ENCODE results near the gene RAD1. TPM values are rescaled to one million over a fixed set of nuclear protein-coding genes. Genes with fewer than 3 reads are reported as not detected.

Gene RAD1
- total RNA-seq, 2 experiments from 2014 or later = 27.6 to 30.6 TPM

DNA sequence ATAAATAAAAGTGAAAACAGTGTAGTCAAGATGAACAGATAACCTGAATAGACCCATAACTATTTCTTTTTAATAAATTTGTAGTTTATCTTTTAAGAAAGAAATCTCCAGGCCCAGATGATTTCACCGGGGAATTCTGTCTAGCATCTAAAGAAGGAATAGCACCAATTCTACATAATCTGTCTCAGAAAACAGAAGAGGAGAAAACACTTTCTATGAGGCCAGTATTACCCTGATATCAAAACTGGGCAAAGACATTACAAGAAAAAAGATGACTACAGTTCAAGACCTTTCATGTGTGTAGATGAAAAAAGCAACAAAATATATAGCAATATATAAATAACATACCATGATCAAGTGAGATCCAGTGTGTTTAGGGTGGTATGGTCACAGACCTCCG is 44.9 kb downstream of the RAD1 start:
- Mint-ChIP-seq H3K27me3 (peaks cover 2% of the 10 kb centered on the region), H3K27ac (no peak overlapping the region), H3K4me3 (no peak overlapping the region), H3K36me3 (no peaks in the 10 kb centered on the region), H3K9me3 (peaks cover under 1% of the 10 kb centered on the region), H3K4me1 (no peaks in the 10 kb centered on the region)
- DNase-seq = no peak
- no peak for ATAC-seq (ENCODE audit: low read depth)
- POLR2A ChIA-PET = no interaction called here

DNA sequence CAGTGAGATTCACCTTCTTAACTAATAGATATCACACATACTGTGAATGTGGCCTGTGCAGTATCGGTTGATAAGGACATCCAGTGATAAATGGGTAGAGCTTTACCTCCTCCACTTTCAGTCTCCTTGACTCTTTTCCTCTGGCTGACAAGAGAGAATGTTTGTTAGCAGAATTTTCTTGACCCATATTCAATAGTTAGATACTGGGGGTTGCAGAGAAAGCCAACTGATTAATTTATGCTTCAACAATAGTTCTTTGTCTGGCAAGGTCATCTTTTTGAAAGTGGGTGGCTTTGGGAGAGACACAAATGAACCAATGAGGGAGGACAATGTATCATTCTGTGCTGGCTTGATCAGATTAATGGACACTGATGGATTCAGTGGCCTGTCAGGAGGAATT is 46.0 kb downstream of the RAD1 start:
- Mint-ChIP-seq H3K27me3 (no peaks in the 10 kb centered on the region), H3K36me3 (no peaks in the 10 kb centered on the region), H3K4me1 (no peaks in the 10 kb centered on the region), H3K9me3 (no peaks in the 10 kb centered on the region), H3K27ac (no peak overlapping the region), H3K4me3 (no peak overlapping the region)
- POLR2A ChIA-PET = no interaction called here
- DNase-seq (no peak), ATAC-seq (ENCODE audit: low read depth) (no peak)

DNA sequence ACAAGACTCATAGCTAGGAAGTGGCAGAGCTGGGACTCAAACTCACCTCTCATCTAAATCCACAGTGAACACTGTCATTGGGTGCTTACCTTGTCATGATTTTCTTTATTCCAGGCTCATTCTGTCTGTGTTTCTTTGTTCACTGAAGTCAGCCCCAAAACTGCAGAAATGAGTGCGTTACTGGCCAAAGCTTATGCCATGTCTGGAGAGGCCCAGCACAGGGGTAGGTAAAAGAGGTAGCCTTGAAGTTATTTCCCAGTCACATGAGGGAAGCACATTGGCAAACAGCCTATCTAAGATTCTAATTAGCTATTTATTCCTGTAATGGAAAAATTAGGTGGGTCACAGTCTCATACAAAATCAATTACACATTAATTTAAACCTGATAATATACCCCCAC is 46.5 kb downstream of the RAD1 start:
- ATAC-seq (ENCODE audit: low read depth) (no peak), DNase-seq (no peak)
- H3K36me3 Mint-ChIP-seq = no peaks in the 10 kb centered on the region
- no peaks in the 10 kb centered on the region for H3K27me3 Mint-ChIP-seq
- H3K4me1 Mint-ChIP-seq = no peaks in the 10 kb centered on the region
- H3K4me3 Mint-ChIP-seq = no peak overlapping the region
- H3K9me3 Mint-ChIP-seq = no peaks in the 10 kb centered on the region
- POLR2A ChIA-PET = no interaction called here
- no peak overlapping the region for H3K27ac Mint-ChIP-seq

DNA sequence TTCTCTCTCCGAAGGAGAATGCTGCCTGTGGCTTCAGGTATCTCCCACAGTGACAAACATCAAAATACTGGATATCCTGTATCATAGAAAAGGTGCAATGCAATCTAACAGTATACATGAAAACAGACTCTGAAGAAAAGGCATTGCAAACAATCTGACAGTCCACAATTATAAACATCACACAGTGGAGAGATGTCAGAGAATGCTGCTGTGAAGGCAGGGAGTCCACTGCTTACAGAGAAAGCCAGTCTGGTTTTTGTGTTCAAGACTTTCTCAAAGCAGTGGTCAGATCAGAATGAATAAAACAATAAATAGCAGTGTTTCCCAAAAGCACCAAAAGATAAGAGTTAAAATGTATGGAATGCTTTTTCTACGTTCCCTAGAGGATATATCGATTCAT is 47.6 kb downstream of the RAD1 start:
- DNase-seq = no peak
- POLR2A ChIA-PET = no interaction called here
- H3K27ac Mint-ChIP-seq = no peak overlapping the region
- H3K4me1 Mint-ChIP-seq = no peaks in the 10 kb centered on the region
- H3K36me3 Mint-ChIP-seq = no peaks in the 10 kb centered on the region
- no peak for ATAC-seq (ENCODE audit: low read depth)
- H3K27me3 Mint-ChIP-seq = no peaks in the 10 kb centered on the region
- no peak overlapping the region for H3K4me3 Mint-ChIP-seq
- H3K9me3 Mint-ChIP-seq = no peaks in the 10 kb centered on the region

DNA sequence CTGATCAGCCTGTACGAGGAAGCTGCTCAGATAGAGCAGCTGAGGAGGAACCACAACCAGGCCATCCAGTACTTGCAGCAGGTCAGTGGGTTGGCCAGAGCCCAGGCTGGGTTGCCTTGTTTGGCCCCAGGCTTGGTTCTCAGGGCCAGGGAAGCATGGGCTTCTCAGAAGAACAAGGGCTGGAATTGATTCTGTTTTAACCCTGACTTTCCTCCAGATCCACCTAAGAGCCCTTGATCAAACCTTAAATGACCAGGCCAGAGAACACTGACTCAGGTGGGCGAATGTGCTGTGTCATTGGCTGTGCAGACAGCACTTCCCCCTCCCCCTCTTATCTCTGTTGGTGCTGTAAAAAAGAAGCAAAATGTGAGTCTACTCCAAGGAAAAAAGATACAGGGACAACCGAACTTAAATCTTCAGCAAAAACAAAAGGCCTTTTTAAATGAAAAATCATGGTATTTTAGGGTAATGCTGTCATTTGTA is 48.3 kb downstream of the RAD1 start:
- no peak overlapping the region for H3K27ac Mint-ChIP-seq
- no peak overlapping the region for H3K4me3 Mint-ChIP-seq
- H3K4me1 Mint-ChIP-seq = no peaks in the 10 kb centered on the region
- DNase-seq (no peak), ATAC-seq (ENCODE audit: low read depth) (no peak)
- H3K9me3 Mint-ChIP-seq = no peaks in the 10 kb centered on the region
- no peaks in the 10 kb centered on the region for H3K27me3 Mint-ChIP-seq
- H3K36me3 Mint-ChIP-seq = no peaks in the 10 kb centered on the region
- POLR2A ChIA-PET = no interaction called here

DNA sequence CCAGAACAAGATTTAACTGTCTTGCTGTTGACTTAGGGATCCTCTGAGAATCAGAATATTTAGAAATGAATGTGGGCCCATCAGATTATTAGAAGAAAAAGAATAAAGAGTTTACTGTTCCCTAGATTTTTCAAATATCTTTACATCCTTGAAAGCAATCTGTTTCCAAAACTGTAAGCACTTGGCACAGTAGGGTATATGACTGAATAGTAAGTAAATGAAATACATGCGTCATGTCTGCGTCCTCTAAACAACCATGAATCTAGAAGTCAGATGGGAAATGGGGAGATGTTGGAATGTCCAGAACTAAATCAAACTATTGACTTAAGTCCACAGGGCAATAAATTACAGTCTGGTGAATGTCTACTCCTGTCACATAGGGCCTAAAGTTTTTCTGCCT is 50.2 kb downstream of the RAD1 start:
- POLR2A ChIA-PET = no interaction called here
- DNase-seq (no peak), ATAC-seq (ENCODE audit: low read depth) (no peak)
- H3K27ac Mint-ChIP-seq = no peak overlapping the region
- H3K36me3 Mint-ChIP-seq = no peaks in the 10 kb centered on the region
- H3K4me1 Mint-ChIP-seq = no peaks in the 10 kb centered on the region
- no peak overlapping the region for H3K4me3 Mint-ChIP-seq
- no peaks in the 10 kb centered on the region for H3K27me3 Mint-ChIP-seq
- no peaks in the 10 kb centered on the region for H3K9me3 Mint-ChIP-seq

DNA sequence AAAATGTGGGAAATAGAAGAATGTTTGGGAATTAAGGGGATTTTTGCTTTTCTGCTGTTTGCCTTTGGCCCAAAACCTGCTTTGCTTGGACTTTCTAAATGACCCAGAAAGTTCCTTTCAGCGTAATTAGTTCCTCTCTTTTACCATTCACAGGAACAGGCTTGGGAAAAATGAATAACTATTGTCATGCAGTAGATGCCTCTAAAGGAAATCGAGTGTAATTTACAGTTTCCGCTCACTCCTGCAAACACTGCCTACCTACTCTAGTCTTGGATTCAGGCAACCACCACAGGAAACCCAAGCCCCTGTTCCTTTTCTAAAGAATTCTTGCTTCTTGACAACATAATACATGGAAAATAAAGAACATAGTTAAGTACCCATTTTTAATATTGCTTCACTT is 51.4 kb downstream of the RAD1 start:
- H3K36me3 Mint-ChIP-seq = no peaks in the 10 kb centered on the region
- no peak overlapping the region for H3K4me3 Mint-ChIP-seq
- H3K9me3 Mint-ChIP-seq = no peaks in the 10 kb centered on the region
- no peaks in the 10 kb centered on the region for H3K4me1 Mint-ChIP-seq
- POLR2A ChIA-PET = no interaction called here
- no peak for ATAC-seq (ENCODE audit: low read depth)
- no peaks in the 10 kb centered on the region for H3K27me3 Mint-ChIP-seq
- no peak for DNase-seq
- no peak overlapping the region for H3K27ac Mint-ChIP-seq

DNA sequence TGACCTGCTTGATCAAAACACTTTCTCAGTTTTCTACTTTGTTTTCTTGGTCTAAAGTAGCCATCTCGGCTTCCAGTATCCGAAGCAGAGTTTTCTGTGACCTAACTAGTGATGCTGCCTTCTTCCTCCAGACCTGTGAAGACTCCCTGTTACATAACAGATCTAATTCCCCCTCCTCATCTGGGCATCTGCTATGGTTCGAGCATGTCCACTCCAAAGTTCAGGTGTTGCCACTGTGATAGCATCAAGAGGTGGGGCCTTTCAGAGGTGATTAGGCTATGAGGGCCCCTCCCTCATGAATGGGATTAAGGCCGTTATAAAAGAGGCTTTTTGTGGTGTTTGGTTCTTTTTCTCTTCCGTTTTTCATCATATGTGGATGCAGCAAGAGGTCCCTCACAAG is 56.1 kb downstream of the RAD1 start:
- peaks cover 2% of the 10 kb centered on the region for H3K27me3 Mint-ChIP-seq

DNA sequence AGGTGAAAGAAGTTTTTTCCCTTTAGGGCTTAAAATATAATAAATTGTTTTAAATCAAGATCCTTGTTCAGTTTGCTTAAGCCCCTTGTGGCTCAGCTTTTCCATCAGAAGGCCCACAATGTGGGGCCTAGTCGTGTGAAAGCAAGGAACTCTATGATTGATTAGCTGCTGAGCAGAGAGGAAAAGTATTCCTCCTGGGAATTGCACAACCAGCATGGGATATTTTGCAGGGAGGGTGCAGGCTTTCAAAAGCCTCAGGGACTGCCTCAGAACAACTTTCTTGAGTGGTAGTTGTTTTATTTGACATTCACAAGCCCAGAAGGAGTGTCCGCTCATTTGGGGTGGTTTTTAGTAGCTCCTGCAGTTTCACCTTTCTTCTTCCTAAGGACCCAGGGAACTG is 56.5 kb downstream of the RAD1 start:
- H3K27ac Mint-ChIP-seq = no peak overlapping the region
- no peaks in the 10 kb centered on the region for H3K9me3 Mint-ChIP-seq
- H3K36me3 Mint-ChIP-seq = no peaks in the 10 kb centered on the region
- POLR2A ChIA-PET = no interaction called here
- H3K4me3 Mint-ChIP-seq = no peak overlapping the region
- peaks cover 2% of the 10 kb centered on the region for H3K27me3 Mint-ChIP-seq
- DNase-seq (no peak), ATAC-seq (ENCODE audit: low read depth) (no peak)
- no peaks in the 10 kb centered on the region for H3K4me1 Mint-ChIP-seq

More for the DNA sequence above, 56.1 kb downstream of the RAD1 start:
- H3K4me1 Mint-ChIP-seq = no peaks in the 10 kb centered on the region
- H3K4me3 Mint-ChIP-seq = no peak overlapping the region
- DNase-seq (no peak), ATAC-seq (ENCODE audit: low read depth) (no peak)
- no peak overlapping the region for H3K27ac Mint-ChIP-seq
- no peaks in the 10 kb centered on the region for H3K9me3 Mint-ChIP-seq
- POLR2A ChIA-PET = no interaction called here
- H3K36me3 Mint-ChIP-seq = no peaks in the 10 kb centered on the region

DNA sequence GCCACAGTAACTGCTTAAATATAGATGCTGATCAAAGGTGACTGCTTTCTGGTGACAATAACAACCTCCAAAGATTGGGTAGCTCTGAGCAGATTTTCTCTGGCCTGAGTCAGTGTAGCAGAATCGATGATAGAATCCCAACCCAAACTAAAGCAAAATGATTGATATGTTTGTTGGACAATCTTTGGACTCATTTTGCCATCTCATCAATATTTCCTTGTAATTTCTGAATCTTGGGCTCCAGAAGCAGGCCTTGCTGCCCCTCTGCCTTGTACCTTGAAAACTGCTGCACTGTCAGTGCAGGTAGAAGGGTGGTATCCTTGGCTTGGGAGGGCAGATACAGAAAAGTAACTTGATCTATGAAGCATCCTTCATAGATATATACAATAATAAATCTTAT is 57.4 kb downstream of the RAD1 start:
- no peak for ATAC-seq (ENCODE audit: low read depth)
- Mint-ChIP-seq H3K27me3 (peaks cover 2% of the 10 kb centered on the region), H3K36me3 (no peaks in the 10 kb centered on the region), H3K4me3 (no peak overlapping the region), H3K9me3 (no peaks in the 10 kb centered on the region), H3K4me1 (no peaks in the 10 kb centered on the region), H3K27ac (no peak overlapping the region)
- no peak for DNase-seq
- POLR2A ChIA-PET = no interaction called here

DNA sequence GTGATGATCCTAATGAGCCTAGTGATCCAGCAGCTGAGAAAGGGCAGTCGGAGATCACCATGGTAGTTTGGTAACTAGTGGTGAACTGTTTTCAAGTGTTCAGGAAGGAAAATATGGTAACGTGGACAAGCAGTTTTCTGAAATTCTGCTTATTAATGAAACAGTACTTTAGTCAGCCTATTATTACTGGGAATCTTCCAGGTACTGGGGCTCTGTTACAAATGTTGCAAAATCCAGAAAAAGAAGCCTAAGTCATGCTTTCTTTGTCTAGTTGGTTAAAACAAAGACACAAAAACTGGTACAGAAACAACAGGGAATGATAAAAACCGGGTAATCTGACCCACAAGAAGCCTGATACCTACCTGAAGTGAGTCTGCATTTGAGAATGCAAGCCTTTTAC is 58.1 kb downstream of the RAD1 start:
- ATAC-seq (ENCODE audit: low read depth) (no peak), DNase-seq (no peak)
- Mint-ChIP-seq H3K27me3 (peaks cover 2% of the 10 kb centered on the region), H3K36me3 (no peaks in the 10 kb centered on the region), H3K4me1 (no peaks in the 10 kb centered on the region), H3K27ac (no peak overlapping the region), H3K9me3 (no peaks in the 10 kb centered on the region), H3K4me3 (no peak overlapping the region)
- POLR2A ChIA-PET = no interaction called here

Other genes with a start within 250 kb of the RAD1 start
- gene TTC23L, start 76.3 kb downstream of the RAD1 start, total RNA-seq = not detected
- gene BRIX1, start 207 bp upstream of the RAD1 start, total RNA-seq = 10 to 100 TPM; 32.9 to 33.9 TPM
- gene DNAJC21, start 14.1 kb upstream of the RAD1 start, total RNA-seq = 10 to 100 TPM; 56.7 to 61.0 TPM
- not detected for gene AGXT2, start 132.4 kb upstream of the RAD1 start, total RNA-seq